Melanocyte of skin (primary cell): ENCODE data around the gene NXF3. TPM values are rescaled to one million over a fixed set of nuclear protein-coding genes. Genes with fewer than 3 reads are reported as not detected.

Experiments
- total RNA-seq, 2 donors: library from RNA; depleted of rRNA; stranded (reverse); fragments of >200 nt; gene quantifications; 2 replicates each; pipeline ENCODE4 v1.2.3, GENCODE V29; 2012

The NXF3 gene
- under 1 TPM in 1 of 2 donors, not detected in 1; under 0.01 TPM for total RNA-seq

GRCh38 chrX:103092942-103093341 is at the start of gene NXF3:
TSS of gene NXF3 (minus strand) at chrX:103093143. CDS start at chrX:103093023, 120 bp downstream.

GRCh38 chrX:103063918-103064434 is 29.0 kb downstream of the NXF3 start, which contains the start of gene BEX1:
TSS of gene BEX1 (minus strand) at chrX:103064171. CDS start at chrX:103063274, 897 bp downstream.

Other genes starting within 250 kb of the NXF3 start
- gene RAB40AL, start 155.9 kb downstream of the NXF3 start, total RNA-seq: 1 to 10 TPM in 1 of 2 donors, under 1 TPM in 1; 0.33 to 1.0 TPM
- gene BEX1, start 29.0 kb downstream of the NXF3 start, total RNA-seq: 10 to 100 TPM in 1 of 2 donors, 1 to 10 TPM in 1; 7.6 to 12.0 TPM
- gene BEX4, start 122.0 kb upstream of the NXF3 start, total RNA-seq: 10 to 100 TPM; 18.2 to 28.3 TPM
- gene TCEAL8, start 162.0 kb upstream of the NXF3 start, total RNA-seq: 100 to 1,000 TPM in 1 of 2 donors, 10 to 100 TPM in 1; 93.6 to 121 TPM
- gene TCEAL5, start 183.6 kb upstream of the NXF3 start, total RNA-seq: not detected
- 1 to 10 TPM; 2.1 to 5.3 TPM for gene BEX2, start 217.8 kb upstream of the NXF3 start, total RNA-seq
- 10 to 100 TPM; 11.7 to 16.3 TPM for gene TCEAL7, start 237.1 kb upstream of the NXF3 start, total RNA-seq